Measurements from ENCODE around the gene ITFG1. TPM values are rescaled to one million over a fixed set of nuclear protein-coding genes. Genes with fewer than 3 reads are reported as not detected.
"Not testable (repeated sequence)": the region's sequence is repeated elsewhere in the genome, so short reads cannot be mapped to it uniquely, and the experiment has no call there.

The ITFG1 gene
- total RNA-seq, 4 donors from 2014 or later: 27.4 to 47.0 (median 36.9) TPM

DNA sequence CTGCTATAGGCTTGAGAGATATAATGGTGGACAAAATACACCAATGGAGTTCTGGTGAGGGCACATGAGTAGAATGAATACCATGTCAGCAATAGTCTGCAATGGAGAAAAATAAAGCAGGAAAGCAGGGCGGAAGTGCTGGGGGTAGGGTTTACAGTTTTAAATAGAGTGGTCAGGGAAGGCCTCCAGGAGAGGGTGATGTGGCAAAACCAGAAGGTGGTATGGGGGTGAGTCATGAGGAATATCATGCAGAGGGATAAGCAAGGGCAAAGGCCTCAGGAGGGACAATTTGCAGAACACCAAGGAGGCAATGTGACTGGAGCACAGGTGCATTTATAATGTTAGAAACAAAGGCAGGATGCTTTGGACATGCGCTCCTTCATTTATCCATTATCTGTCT lies 102.0 kb downstream of the ITFG1 start:
- Histone ChIP-seq H3K27ac (no peak overlapping the region), H3K36me3 (peaks cover 10% of the 10 kb centered on the region), H3K9me3 (peaks cover 6% of the 10 kb centered on the region), H3K4me1 (no peaks in the 10 kb centered on the region), H3K4me3 (no peak overlapping the region), H3K27me3 (no peaks in the 10 kb centered on the region)
- 93% methylated on average over 2 of the region's 2 CpGs for WGBS
- DNase-seq (ENCODE audit: low spot score in 2 of 2): no peak
- TF ChIP-seq POLR2A (IDR thresholded peaks at IDR 0.05) (no peak), POLR2AphosphoS5 (IDR thresholded peaks at IDR 0.05) (no peak), EP300 (IDR thresholded peaks at IDR 0.05) (no peak)
- TF ChIP-seq, protein P1, sequence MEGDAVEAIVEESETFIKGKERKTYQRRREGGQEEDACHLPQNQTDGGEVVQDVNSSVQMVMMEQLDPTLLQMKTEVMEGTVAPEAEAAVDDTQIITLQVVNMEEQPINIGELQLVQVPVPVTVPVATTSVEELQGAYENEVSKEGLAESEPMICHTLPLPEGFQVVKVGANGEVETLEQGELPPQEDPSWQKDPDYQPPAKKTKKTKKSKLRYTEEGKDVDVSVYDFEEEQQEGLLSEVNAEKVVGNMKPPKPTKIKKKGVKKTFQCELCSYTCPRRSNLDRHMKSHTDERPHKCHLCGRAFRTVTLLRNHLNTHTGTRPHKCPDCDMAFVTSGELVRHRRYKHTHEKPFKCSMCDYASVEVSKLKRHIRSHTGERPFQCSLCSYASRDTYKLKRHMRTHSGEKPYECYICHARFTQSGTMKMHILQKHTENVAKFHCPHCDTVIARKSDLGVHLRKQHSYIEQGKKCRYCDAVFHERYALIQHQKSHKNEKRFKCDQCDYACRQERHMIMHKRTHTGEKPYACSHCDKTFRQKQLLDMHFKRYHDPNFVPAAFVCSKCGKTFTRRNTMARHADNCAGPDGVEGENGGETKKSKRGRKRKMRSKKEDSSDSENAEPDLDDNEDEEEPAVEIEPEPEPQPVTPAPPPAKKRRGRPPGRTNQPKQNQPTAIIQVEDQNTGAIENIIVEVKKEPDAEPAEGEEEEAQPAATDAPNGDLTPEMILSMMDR (IDR thresholded peaks at IDR 0.05): no peak

DNA sequence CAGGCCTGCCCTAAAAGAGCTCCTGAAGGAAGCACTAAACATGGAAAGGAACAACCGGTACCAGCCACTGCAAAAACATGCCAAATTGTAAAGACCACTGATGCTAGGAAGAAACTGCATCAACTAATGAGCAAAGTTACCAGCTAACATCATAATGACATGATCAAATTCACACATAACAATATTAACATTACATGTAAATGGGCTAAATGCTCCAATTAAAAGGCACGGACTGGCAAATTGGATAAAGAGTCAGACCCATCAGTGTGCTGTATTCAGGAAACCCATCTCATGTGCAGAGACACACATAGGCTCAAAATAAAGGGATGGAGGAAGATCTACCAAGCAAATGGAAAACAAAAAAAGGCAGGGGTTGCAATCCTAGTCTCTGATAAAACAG lies 111.8 kb downstream of the ITFG1 start:
- not testable (repeated sequence) for H3K36me3 ChIP-seq; H3K27ac ChIP-seq; DNase-seq (ENCODE audit: low spot score in 2 of 2); H3K4me1 ChIP-seq; H3K4me3 ChIP-seq; H3K27me3 ChIP-seq
- peaks cover 20% of the 10 kb centered on the region for H3K9me3 ChIP-seq
- 96% methylated on average over 1 of the region's 2 CpGs for WGBS

DNA sequence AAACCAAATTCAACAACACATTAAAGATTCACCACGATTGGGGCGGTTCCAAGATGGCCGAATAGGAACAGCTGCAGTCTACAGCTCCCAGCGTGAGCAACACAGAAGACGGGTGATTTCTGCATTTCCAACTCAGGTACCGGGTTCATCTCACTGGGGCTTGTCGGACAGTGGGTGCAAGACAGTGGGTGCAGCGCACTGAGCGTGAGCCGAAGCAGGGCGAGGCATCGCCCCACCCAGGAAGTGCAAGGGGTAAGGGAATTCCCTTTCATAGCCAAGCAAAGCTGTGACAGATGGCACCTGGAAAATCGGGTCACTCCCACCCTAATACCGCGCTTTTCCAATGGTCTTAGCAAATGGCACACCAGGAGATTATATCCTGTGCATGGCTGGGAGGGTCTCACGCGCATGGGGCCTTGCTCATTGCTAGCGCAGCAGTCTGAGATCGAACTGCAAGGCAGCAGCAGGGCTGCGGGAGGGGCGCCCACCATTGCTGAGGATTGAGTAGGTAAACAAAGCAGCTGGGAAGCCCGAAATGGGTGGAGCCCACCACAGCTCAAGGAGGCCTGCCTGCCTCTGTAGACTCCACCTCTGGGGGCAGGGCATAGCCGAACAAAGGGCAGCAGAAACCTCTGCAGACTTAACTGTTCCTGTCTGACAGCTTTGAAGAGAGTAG lies 113.7 kb downstream of the ITFG1 start:
- H3K4me1 ChIP-seq; H3K4me3 ChIP-seq; H3K36me3 ChIP-seq; H3K27me3 ChIP-seq; DNase-seq (ENCODE audit: low spot score in 2 of 2); H3K27ac ChIP-seq: not testable (repeated sequence)
- H3K9me3 ChIP-seq: peaks cover 15% of the 10 kb centered on the region
- over 99% methylated on average over 22 of the region's 23 CpGs for WGBS

DNA sequence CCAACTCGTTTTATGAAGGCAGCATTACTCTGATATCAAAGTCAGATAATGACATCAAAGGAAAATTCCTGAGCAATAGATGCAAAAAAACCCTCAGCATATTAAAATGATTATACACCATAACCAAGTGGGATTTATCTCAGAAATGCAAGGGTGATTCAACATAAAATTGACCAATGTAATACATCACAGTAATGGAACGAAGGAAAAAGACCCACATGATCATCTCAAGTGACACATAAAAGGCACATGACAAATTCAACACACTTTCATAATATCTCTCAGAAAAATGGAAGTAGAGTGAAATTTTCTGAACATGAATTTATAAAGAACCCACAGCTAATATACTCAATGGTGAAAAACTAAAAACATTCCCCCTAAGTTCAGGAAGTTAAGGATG lies 118.8 kb downstream of the ITFG1 start:
- DNase-seq (ENCODE audit: low spot score in 2 of 2): no peak
- no peak overlapping the region for H3K4me3 ChIP-seq
- H3K4me1 ChIP-seq: no peaks in the 10 kb centered on the region
- H3K9me3 ChIP-seq: peaks cover 2% of the 10 kb centered on the region
- H3K27me3 ChIP-seq: no peaks in the 10 kb centered on the region
- H3K36me3 ChIP-seq: peaks cover 6% of the 10 kb centered on the region
- WGBS: 61% methylated on average over 2 of the region's 2 CpGs
- no peak overlapping the region for H3K27ac ChIP-seq
- TF ChIP-seq POLR2A (IDR thresholded peaks at IDR 0.05) (no peak), EP300 (IDR thresholded peaks at IDR 0.05) (no peak), POLR2AphosphoS5 (IDR thresholded peaks at IDR 0.05) (no peak)
- TF ChIP-seq, protein P1 (IDR thresholded peaks at IDR 0.05): no peak

DNA sequence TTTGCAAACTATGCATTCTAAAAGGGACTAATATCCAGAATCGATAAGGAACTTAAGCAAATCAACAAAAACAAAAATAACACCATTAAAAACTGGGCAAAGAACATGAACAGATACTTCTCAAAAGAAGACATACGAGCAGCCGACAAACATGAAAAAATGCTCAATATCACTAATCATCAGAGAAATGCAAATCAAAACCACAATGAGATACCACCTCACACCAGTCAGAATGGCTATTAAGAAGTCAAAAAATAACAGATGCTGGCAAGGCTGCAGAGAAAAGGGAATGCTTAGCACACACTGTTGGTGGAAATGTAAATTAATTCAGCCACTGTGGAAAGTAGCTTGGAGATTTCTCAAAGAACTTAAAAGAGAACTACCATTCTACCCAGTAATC lies 130.3 kb downstream of the ITFG1 start:
- not testable (repeated sequence) for H3K9me3 ChIP-seq; H3K27me3 ChIP-seq; H3K4me3 ChIP-seq; H3K27ac ChIP-seq; H3K36me3 ChIP-seq; H3K4me1 ChIP-seq; DNase-seq (ENCODE audit: low spot score in 2 of 2)
- 93% methylated on average over 3 of the region's 3 CpGs for WGBS

DNA sequence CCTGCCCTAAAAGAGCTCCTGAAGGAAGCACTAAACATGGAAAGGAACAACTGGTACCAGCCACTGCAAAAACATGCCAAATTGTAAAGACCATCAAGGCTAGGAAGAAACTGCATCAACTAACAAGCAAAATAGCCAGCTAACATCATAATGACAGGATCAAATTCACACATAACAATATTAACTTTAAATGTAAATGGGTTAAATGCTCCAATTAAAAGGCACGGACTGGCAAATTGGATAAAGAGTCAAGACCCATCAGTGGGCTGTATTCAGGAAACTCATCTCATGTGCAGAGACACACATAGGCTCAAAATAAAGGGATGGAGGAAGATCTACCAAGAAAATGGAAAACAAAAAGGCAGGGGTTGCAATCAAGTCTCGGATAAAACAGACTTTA lies 136.6 kb downstream of the ITFG1 start:
- H3K36me3 ChIP-seq; H3K27me3 ChIP-seq; H3K9me3 ChIP-seq; H3K27ac ChIP-seq; H3K4me1 ChIP-seq; DNase-seq (ENCODE audit: low spot score in 2 of 2); H3K4me3 ChIP-seq: not testable (repeated sequence)
- 98% methylated on average over 2 of the region's 2 CpGs for WGBS

DNA sequence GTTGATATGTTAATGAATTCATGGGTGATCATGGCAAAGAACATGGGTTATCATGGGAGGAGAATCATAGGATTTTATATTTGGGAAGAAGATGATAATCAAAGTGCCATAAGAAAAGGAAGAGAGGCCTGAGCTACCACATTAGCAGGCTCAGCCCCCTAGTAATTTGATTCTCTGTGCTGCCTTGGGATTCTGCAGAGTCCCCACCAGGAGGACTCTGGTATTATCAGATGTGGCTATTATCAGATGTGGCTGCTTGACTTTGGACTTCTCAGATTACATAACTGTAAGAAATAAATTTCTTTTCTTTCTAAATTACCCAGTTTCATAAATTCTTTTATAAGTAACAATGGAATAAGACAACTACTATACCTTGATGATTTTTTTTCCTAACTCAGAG lies 137.6 kb downstream of the ITFG1 start:
- Histone ChIP-seq H3K9me3 (peaks cover 3% of the 10 kb centered on the region), H3K4me1 (no peaks in the 10 kb centered on the region), H3K4me3 (no peak overlapping the region), H3K27me3 (no peaks in the 10 kb centered on the region), H3K36me3 (no peaks in the 10 kb centered on the region), H3K27ac (no peak overlapping the region)
- no peak for DNase-seq (ENCODE audit: low spot score in 2 of 2)
- TF ChIP-seq EP300 (IDR thresholded peaks at IDR 0.05) (no peak), POLR2A (IDR thresholded peaks at IDR 0.05) (no peak), POLR2AphosphoS5 (IDR thresholded peaks at IDR 0.05) (no peak)
- TF ChIP-seq, protein P1 (IDR thresholded peaks at IDR 0.05): no peak

Data from suprapubic skin (tissue), 4 donors.